IMR-90 (cell line): Measurements from ENCODE around the gene CEBPA. TPM values are rescaled to one million over a fixed set of nuclear protein-coding genes. Genes with fewer than 3 reads are reported as not detected.

Experiments used
- ATAC-seq: fragments of 200-7000 bp; cut with Tn5 transposase; 2 replicates; pipeline ENCODE4 v1.9.1; 2020; ENCODE audit warnings: low read depth, mild to moderate bottlenecking, moderate library complexity
- BruUV-seq: library from RNA; stranded (reverse); fragments of 400-500 nt; replicated peaks from 2 replicates; lab custom pipeline; 2021; lab: Mats Ljungman, UMichigan
- CTCF ChIA-PET: fragments of 300-600 bp; formaldehyde crosslinking; extraction: SDS; loops from one replicate; lab custom pipeline; 2021; ENCODE audit warnings: antibody characterized with exemption; lab: Yijun Ruan, JAX
- POLR2A ChIA-PET: fragments of 300-600 bp; sonication (Branson Sonifier 250); formaldehyde crosslinking; loops from one replicate; lab custom pipeline; 2022; ENCODE audit warnings: antibody characterized with exemption; ENCODE audit not compliant: unreplicated experiment; lab: Charles Lee
- DNase-seq: peaks from one replicate; pipeline ENCODE4 v3.0.0; 2013
- H2AFZ ChIP-seq: replicated peaks from 2 replicates; pipeline ENCODE3; 2013; ENCODE audit warnings: low read length, mild to moderate bottlenecking; ENCODE audit not compliant: poor library complexity
- H2AK5ac ChIP-seq: 2 replicates; pipeline ENCODE4 v1.6.1; 2013; ENCODE audit warnings: low read depth, low read length, inconsistent platforms
- H2AK9ac ChIP-seq: replicated peaks from 2 replicates; pipeline ENCODE3; 2013; ENCODE audit warnings: mild to moderate bottlenecking, low read depth, low read length, moderate library complexity; ENCODE audit not compliant: poor library complexity
- H2BK120ac ChIP-seq: 2 replicates; pipeline ENCODE4 v1.6.1; 2013; ENCODE audit warnings: low read depth, low read length, inconsistent platforms
- H2BK15ac ChIP-seq: 3 replicates; pipeline ENCODE4 v1.6.1; 2013; ENCODE audit warnings: low read depth, low read length, inconsistent platforms
- H2BK20ac ChIP-seq: 2 replicates; pipeline ENCODE4 v1.6.1; 2013; ENCODE audit warnings: low read depth, mild to moderate bottlenecking, inconsistent platforms, low read length, moderate library complexity
- H2BK5ac ChIP-seq: 2 replicates; pipeline ENCODE4 v1.6.1; 2013; ENCODE audit warnings: mild to moderate bottlenecking, low read depth, low read length, inconsistent platforms; ENCODE audit not compliant: poor library complexity, severe bottlenecking
- H3K14ac ChIP-seq: replicated peaks from 2 replicates; pipeline ENCODE4 v1.6.1; 2013; ENCODE audit warnings: low read depth, low read length, inconsistent platforms
- H3K18ac ChIP-seq: 2 replicates; pipeline ENCODE4 v1.6.1; 2013; ENCODE audit warnings: low read depth, low read length, control low read depth
- H3K23ac ChIP-seq: 2 replicates; pipeline ENCODE4 v1.6.1; 2013; ENCODE audit warnings: low read depth, low read length, inconsistent platforms
- H3K27ac ChIP-seq: 2 replicates; pipeline ENCODE4 v1.5.1; 2013; ENCODE audit warnings: mild to moderate bottlenecking, control low read depth, low read length; ENCODE audit not compliant: insufficient read depth
- H3K27me3 ChIP-seq: 2 replicates; pipeline ENCODE4 v1.6.1; 2013; ENCODE audit warnings: low read length; ENCODE audit not compliant: control insufficient read depth, insufficient read depth
- H3K36me3 ChIP-seq: 2 replicates; pipeline ENCODE4 v1.6.1; 2013; ENCODE audit warnings: low read length, mixed read lengths; ENCODE audit not compliant: control insufficient read depth, insufficient read depth
- H3K4ac ChIP-seq: 2 replicates; pipeline ENCODE4 v1.6.1; 2013; ENCODE audit warnings: low read depth, low read length, inconsistent platforms
- H3K4me1 ChIP-seq: 2 replicates; pipeline ENCODE4 v1.6.1; 2013; ENCODE audit warnings: low read length, mixed read lengths; ENCODE audit not compliant: control insufficient read depth, insufficient read depth
- H3K4me2 ChIP-seq: 2 replicates; pipeline ENCODE4 v1.6.1; 2013; ENCODE audit warnings: low read depth, mild to moderate bottlenecking, control low read depth, low read length, moderate library complexity
- H3K4me3 ChIP-seq: 2 replicates; pipeline ENCODE4 v1.5.1; 2013; ENCODE audit warnings: low read depth, mild to moderate bottlenecking, control low read depth, low read length, moderate library complexity; ENCODE audit not compliant: insufficient read depth
- H3K56ac ChIP-seq: 2 replicates; pipeline ENCODE4 v1.6.1; 2013; ENCODE audit warnings: low read length, inconsistent platforms; ENCODE audit not compliant: insufficient read depth; ENCODE audit errors: extremely low read depth
- H3K79me1 ChIP-seq, 2 experiments: 2 replicates each; pipeline ENCODE4 v1.6.1; 2013; ENCODE audit warnings: low read length in 2 of 2, inconsistent platforms in 1 of 2, low read depth in 1 of 2
- H3K9ac ChIP-seq: 2 replicates; pipeline ENCODE4 v1.6.1; 2013; ENCODE audit warnings: low read depth, low read length, control low read depth
- H3K9me1 ChIP-seq: 2 replicates; pipeline ENCODE4 v1.6.1; 2013; ENCODE audit warnings: low read length, inconsistent platforms; ENCODE audit not compliant: insufficient read depth
- H3K9me3 ChIP-seq: 2 replicates; pipeline ENCODE4 v1.6.1; 2013; ENCODE audit warnings: low read length; ENCODE audit not compliant: control insufficient read depth, insufficient read depth
- H4K20me1 ChIP-seq: 2 replicates; pipeline ENCODE4 v1.6.1; 2013; ENCODE audit warnings: low read length, inconsistent platforms; ENCODE audit not compliant: insufficient read depth
- H4K5ac ChIP-seq: 2 replicates; pipeline ENCODE4 v1.6.1; 2013; ENCODE audit warnings: mild to moderate bottlenecking, low read depth, low read length, control low read depth
- H4K8ac ChIP-seq, 2 experiments: 2 replicates each; pipeline ENCODE4 v1.6.1; 2013; ENCODE audit warnings: low read depth in 2 of 2, low read length in 2 of 2, control low read depth in 1 of 2, inconsistent platforms in 1 of 2
- H4K91ac ChIP-seq: 2 replicates; pipeline ENCODE4 v1.6.1; 2013; ENCODE audit warnings: low read depth, low read length, inconsistent platforms; ENCODE audit not compliant: insufficient read depth
- BHLHE40 ChIP-seq: fragments of 150-350 bp; IDR thresholded peaks from 2 replicates; pipeline ENCODE4 v1.6.1; 2016; ENCODE audit warnings: mild to moderate bottlenecking, low read depth, low read length
- CEBPB ChIP-seq: IDR thresholded peaks from 2 replicates; pipeline ENCODE4 v1.6.1; 2012; ENCODE audit warnings: low read depth, low read length, improper control_type of control experiment
- CHD1 ChIP-seq: IDR thresholded peaks from 2 replicates; pipeline ENCODE4 v1.6.1; 2012; ENCODE audit warnings: low read depth, low read length, improper control_type of control experiment
- NFE2L2 ChIP-seq: fragments of 150-350 bp; IDR thresholded peaks from 2 replicates; pipeline ENCODE4 v1.6.1; 2016; ENCODE audit warnings: low read depth, mild to moderate bottlenecking, low read length
- RCOR1 ChIP-seq: IDR thresholded peaks from 2 replicates; pipeline ENCODE4 v1.6.1; 2012; ENCODE audit warnings: mild to moderate bottlenecking, low read length, improper control_type of control experiment; ENCODE audit not compliant: insufficient replicate concordance
- RFX5 ChIP-seq: IDR thresholded peaks from 2 replicates; pipeline ENCODE4 v1.8.0; 2012; ENCODE audit warnings: low read depth, mild to moderate bottlenecking, low read length, moderate library complexity
- SMC3 ChIP-seq: fragments of 150-350 bp; IDR thresholded peaks from 2 replicates; pipeline ENCODE4 v1.6.1; 2016; ENCODE audit warnings: low read depth, mild to moderate bottlenecking, antibody characterized with exemption, low read length, moderate library complexity
- dilution Hi-C: fragments of 300-500 bp; cut with HindIII; formaldehyde crosslinking; loops from one replicate; pipeline ENCODE4 v1.14.3; 2018; ENCODE audit warnings: low sequenced_read_pairs; ENCODE audit not compliant: unreplicated experiment
- in situ Hi-C: fragments of 300-500 bp; cut with MboI; formaldehyde crosslinking; loops from 3 replicates; pipeline ENCODE4 v1.14.3; 2019; ENCODE audit warnings: low sequenced_read_pairs, inconsistent platforms, mixed read lengths
- intact Hi-C: fragments of 100-400 bp; cut with micrococcal nuclease; formaldehyde crosslinking; loops from 2 replicates; pipeline ENCODE4 v1.10.0; 2022
- polyA plus RNA-seq, 3 experiments: library from polyadenylated mRNA; depleted of rRNA; stranded (reverse); fragments of >200 nt; gene quantifications; 2 replicates each; pipeline ENCODE4 v1.2.3, GENCODE V29; 2012; ENCODE audit warnings: low replicate concordance in 1 of 3
- total RNA-seq: library from RNA; depleted of rRNA; stranded (reverse); fragments of >200 nt; gene quantifications from 2 replicates; pipeline ENCODE4 v1.2.3, GENCODE V29; 2012
- TF ChIP-seq, protein P1 (sequence below): fragments of 150-350 bp; IDR thresholded peaks from 2 replicates; pipeline ENCODE4 v1.6.1; 2017; ENCODE audit warnings: mild to moderate bottlenecking, antibody characterized with exemption, low read length, low read depth

The CEBPA gene
- total and polyA plus RNA-seq, 2 of the 4 experiments (the other 2 are of a cell fraction) = under 0.01 to 0.09 TPM

DNA sequence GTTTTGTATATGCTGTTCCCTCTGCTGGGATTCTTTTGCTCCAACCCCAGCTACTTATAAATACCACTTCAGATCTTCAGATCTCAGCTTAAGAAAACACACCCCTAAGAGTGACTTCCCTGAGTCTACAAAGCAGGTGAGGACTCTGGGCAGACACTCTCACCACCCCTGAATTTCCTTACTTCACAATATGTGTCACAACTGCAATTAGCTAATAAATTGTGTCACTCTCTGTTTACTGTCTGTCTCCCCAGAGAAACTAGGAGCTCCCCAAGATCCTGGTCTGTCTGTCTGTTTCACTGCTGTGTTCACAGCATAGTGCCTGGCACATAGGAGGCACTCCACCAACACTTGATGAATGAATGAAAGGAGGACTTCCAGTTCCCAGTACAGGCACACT lies 14.4 kb downstream of the CEBPA start:
- TF ChIP-seq CEBPB = no peak
- TF ChIP-seq, protein P1, sequence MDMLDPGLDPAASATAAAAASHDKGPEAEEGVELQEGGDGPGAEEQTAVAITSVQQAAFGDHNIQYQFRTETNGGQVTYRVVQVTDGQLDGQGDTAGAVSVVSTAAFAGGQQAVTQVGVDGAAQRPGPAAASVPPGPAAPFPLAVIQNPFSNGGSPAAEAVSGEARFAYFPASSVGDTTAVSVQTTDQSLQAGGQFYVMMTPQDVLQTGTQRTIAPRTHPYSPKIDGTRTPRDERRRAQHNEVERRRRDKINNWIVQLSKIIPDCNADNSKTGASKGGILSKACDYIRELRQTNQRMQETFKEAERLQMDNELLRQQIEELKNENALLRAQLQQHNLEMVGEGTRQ = no peak
- no peak for TF ChIP-seq RFX5
- no peak for TF ChIP-seq RCOR1
- TF ChIP-seq CHD1 = no peak
- no peak for TF ChIP-seq BHLHE40
- TF ChIP-seq SMC3 = no peak
- TF ChIP-seq NFE2L2 = no peak
- ATAC-seq (no peak), DNase-seq (no peak)
- Histone ChIP-seq H4K91ac (no peak overlapping the region), H4K20me1 (no peaks in the 10 kb centered on the region), H3K56ac (no peak overlapping the region), H2AFZ (no peak overlapping the region), H3K27me3 (peaks cover 20% of the 10 kb centered on the region), H2BK120ac (no peak overlapping the region), H3K9me1 (no peaks in the 10 kb centered on the region), H4K8ac (no peak overlapping the region), H3K4me2 (no peak overlapping the region), H2AK9ac (no peak overlapping the region), H3K36me3 (no peaks in the 10 kb centered on the region), H3K4me3 (no peak overlapping the region), H2BK15ac (no peak overlapping the region), H2AK5ac (no peak overlapping the region), H2BK20ac (no peak overlapping the region), H3K27ac (no peak overlapping the region), H3K9me3 (peaks cover 8% of the 10 kb centered on the region; the same call in 1 of the 2 replicates), H3K9ac (no peak overlapping the region), H3K4ac (no peak overlapping the region), H2BK5ac (no peak overlapping the region), H3K18ac (no peak overlapping the region), H3K4me1 (no peaks in the 10 kb centered on the region), H4K5ac (no peak overlapping the region), H3K23ac (no peak overlapping the region), H3K14ac (no peak overlapping the region), H3K79me1 (no peaks in the 10 kb centered on the region)
- intact Hi-C loops = no loop called here
- CTCF ChIA-PET = no interaction called here
- in situ Hi-C loops = no loop called here
- no TSS peak for BruUV-seq
- dilution Hi-C loops = no loop called here
- POLR2A ChIA-PET = no interaction called here
